ENCODE data around the gene TM9SF3.

Gene TM9SF3

DNA sequence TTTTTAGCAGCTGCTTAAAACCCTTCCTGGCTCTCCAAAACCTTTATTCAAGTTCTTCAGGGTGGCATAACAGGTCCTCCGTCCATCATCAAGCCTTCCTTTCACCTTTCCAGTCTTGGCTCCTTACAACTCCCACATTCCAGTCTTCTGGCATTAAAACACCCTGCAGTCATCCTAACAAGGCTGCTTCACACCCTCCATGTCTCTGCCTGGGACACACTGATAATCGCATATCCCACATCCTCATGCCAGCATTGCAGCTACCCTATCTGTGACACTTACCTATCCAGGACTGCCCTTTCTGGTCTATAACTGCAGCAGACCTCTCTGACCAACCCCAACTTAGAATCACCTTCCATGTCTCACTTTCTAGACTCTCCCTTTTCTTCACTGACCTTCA, 70.5 kb downstream of the TM9SF3 start:
- Mint-ChIP-seq H3K27me3 (peaks cover 41% of the 10 kb centered on the region), H3K36me3 (ENCODE audit: low read depth) (peaks cover 12% of the 10 kb centered on the region), H3K4me3 (no peak overlapping the region), H3K9me3 (no peaks in the 10 kb centered on the region), H3K4me1 (peaks cover 18% of the 10 kb centered on the region), H3K27ac (no peak overlapping the region)
- ATAC-seq (no peak), DNase-seq (no peak)

DNA sequence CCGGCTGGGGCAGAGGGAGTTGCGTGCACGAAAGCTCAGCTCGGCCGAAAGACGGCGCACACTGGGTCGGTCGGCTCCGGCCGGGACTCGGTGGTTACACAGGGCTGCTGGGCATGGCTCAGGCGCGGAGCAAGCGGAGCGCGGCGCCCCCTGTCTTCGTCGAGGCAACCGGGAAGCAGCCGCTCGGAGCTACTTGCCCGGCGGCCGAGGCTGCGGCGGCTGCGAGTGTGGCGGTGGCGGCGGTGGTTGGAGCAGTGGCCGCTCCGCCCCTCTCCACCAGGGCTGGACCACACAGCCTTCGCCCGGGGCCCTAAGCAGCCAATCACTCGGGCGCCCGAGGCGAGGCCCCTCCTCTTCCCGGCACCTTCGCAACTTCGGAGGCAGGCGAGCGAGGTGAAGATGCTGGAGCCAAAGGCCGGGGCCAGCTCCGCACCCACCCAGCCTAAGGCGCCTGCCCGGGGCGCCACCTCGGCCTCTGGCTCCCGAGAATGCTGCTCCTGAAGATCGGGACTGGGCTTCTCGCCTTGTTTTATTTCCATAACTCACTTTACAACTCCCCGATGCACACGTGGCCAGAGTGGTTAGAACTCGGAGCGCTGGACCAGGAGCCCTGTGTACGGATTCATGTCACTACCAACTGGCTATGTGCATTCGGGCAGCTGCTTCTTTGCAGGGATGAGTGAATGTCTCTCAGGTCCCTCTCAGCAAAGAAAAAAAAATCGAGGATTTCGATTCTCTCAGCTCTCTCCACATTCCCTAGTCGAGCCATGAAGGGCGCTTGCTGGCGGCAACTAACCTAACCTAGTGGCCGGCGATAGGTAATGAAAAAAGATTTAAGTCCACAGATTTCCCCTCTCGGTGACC, 72.9 kb downstream of the TM9SF3 start, which contains the start of gene TLL2:
Gene TLL2, minus strand, starts transcription at position 229 of the 864 bp plus-strand sequence. CDS start 241 bp downstream, outside the sequence.
- Mint-ChIP-seq H3K9me3 (no peaks in the 10 kb centered on the region), H3K4me1 (peaks cover 18% of the 10 kb centered on the region), H3K36me3 (ENCODE audit: low read depth) (peaks cover 3% of the 10 kb centered on the region), H3K27me3 (peaks cover 48% of the 10 kb centered on the region), H3K27ac (no peak within 1 kb of the TSS), H3K4me3 (peak within 1 kb of the TSS; percentile 67)
- DNase-seq: peak; percentile 66
- peak; percentile 84 for ATAC-seq

DNA sequence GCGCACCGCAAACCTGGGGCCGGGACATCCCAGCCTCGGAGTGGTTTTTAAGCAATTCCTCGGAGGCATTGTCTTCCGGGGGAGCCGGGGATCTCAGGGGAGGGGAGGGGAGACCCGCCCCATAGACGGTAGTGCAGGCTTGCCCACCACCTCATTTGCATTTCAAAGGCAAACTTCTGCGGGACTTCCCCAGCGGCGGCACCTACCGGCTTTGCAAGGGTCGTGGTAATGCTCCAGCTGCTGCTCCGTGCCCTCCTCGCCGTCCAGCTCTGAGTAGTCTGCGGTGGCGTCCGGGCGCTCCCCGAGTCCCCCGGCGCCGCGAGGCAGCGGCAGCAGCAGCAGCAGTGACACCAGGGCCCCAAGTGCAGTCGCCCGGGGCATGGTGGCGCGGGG, 73.5 kb downstream of the TM9SF3 start:
- Mint-ChIP-seq H3K4me1 (peaks cover 18% of the 10 kb centered on the region), H3K36me3 (ENCODE audit: low read depth) (no peaks in the 10 kb centered on the region), H3K27ac (no peak overlapping the region), H3K27me3 (peaks cover 51% of the 10 kb centered on the region), H3K9me3 (no peaks in the 10 kb centered on the region), H3K4me3 (peak overlapping the region; percentile 67)
- DNase-seq (peak; percentile 57), ATAC-seq (peak; percentile 58)

DNA sequence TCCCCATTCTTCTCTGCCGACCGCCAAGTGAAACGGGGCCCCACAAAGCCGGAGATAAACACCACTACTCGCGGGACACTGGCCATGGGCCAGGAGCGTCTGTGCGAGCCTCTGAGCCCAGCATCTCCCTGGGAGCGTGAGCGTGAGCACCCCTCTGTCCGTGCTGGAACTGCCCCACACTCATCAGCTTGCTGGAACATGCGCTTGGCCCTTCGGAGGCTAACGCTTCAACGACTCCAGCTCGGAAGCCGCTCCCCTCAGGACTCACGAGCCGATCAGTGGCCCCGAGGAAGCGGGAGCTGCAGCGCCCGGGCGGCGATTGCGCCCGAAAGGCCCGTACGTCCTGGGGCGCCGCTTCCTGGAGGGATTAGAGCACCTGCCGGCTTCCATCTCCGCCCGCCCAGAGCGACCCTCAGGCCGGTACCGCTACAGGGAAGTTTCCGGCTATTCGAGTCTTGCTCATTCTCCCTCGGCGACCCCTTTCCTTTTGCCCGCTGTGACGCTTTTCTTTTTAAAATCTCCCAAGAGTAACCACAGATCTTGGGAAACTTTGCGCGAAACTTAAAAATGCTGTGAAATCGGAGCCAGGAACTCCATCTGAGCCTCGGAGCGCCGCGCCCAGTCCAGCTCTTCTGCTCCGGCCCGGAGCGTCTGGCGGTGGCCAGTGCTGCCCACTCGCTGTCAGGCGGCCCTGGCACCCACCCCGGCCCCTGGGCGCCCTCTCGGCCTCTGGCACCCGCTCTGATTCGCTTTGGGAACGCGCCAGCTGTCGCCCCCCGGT, 74.1 kb downstream of the TM9SF3 start:
- no peak overlapping the region for H3K27ac Mint-ChIP-seq
- DNase-seq (peak; percentile 12), ATAC-seq (no peak)
- H3K36me3 Mint-ChIP-seq (ENCODE audit: low read depth): no peaks in the 10 kb centered on the region
- peaks cover 18% of the 10 kb centered on the region for H3K4me1 Mint-ChIP-seq
- H3K9me3 Mint-ChIP-seq: no peaks in the 10 kb centered on the region
- H3K27me3 Mint-ChIP-seq: peaks cover 51% of the 10 kb centered on the region
- peak overlapping the region; percentile 67 for H3K4me3 Mint-ChIP-seq

DNA sequence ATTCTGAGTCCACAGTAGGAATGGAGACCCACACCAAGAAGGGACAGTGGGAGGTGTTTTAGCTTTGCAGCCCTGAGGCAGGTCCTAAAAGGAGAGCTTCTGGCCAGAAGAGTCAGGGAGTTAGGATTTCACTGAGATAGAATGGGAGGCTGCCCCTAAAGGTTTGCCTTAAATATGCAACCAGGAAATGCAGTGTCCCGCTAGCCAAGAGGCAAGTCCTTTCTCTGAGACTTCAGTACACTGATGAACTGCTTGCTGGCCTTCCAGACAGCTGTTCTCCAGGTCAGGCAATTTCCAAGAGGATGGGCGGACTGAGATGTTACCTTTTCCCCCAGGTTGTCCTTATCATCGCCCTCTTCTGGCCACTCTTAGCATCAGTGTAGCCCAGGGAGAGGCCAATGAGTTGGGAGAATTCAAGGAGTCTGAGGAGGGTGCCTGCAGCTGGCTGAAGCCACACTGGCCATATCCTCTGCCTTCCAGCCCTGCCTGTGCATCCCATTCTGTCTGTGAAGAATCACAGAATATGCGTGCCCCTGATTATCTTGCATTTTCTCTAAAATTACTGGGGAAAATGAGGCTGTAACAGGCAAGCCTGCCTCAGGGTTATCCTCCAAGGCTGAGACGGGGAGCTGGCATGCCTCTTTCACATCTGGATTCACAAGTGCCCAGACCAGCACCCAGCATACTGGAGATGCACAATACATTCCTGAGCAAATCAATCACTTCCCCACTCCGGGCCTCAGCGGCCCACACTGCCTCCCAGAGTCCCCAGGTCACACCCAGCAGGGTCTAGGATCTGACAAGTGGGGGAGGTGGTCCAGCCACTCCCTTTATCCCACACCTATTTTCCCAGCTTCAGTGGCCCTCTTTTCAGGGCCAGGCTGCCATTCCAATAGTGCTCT, 75.5 kb downstream of the TM9SF3 start:
- no peaks in the 10 kb centered on the region for H3K36me3 Mint-ChIP-seq (ENCODE audit: low read depth)
- peak; percentile 27 for DNase-seq
- no peak overlapping the region for H3K4me3 Mint-ChIP-seq
- H3K4me1 Mint-ChIP-seq: peaks cover 18% of the 10 kb centered on the region
- H3K27me3 Mint-ChIP-seq: peaks cover 47% of the 10 kb centered on the region
- H3K9me3 Mint-ChIP-seq: no peaks in the 10 kb centered on the region
- H3K27ac Mint-ChIP-seq: no peak overlapping the region
- ATAC-seq: no peak

DNA sequence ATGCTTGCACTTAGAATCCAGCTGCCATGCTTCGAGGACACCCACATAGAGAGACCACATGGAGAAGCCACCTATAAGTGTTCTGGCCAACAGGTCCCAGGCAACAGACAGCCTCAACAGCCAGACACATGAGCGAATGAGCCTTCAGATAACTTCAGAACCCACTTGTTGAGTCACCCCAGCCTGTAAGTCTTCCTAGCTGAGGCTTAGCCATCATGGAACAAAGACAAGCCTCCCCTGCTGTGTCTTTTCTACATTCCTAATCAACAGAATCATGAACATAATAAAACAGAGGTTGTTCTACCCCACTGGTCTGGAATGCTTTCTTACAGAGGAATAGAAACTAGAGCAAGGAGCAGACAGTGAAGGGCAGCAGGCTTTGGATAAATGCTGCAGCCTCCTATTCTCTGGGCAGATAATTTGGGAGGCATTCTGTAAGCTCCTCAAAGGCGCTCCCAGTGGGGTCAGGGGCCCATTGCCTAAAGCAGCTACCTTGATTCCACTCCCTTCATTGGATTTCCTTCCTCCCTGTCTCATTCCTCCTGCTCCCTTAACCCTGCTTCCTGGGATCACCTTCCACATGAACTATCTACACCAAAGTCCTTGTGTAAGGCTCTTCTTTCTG, 77.7 kb downstream of the TM9SF3 start:
- peaks cover 8% of the 10 kb centered on the region for H3K4me1 Mint-ChIP-seq
- H3K9me3 Mint-ChIP-seq: no peaks in the 10 kb centered on the region
- ATAC-seq (no peak), DNase-seq (no peak)
- peaks cover 27% of the 10 kb centered on the region for H3K27me3 Mint-ChIP-seq
- H3K4me3 Mint-ChIP-seq: no peak overlapping the region
- H3K36me3 Mint-ChIP-seq (ENCODE audit: low read depth): no peaks in the 10 kb centered on the region
- no peak overlapping the region for H3K27ac Mint-ChIP-seq

DNA sequence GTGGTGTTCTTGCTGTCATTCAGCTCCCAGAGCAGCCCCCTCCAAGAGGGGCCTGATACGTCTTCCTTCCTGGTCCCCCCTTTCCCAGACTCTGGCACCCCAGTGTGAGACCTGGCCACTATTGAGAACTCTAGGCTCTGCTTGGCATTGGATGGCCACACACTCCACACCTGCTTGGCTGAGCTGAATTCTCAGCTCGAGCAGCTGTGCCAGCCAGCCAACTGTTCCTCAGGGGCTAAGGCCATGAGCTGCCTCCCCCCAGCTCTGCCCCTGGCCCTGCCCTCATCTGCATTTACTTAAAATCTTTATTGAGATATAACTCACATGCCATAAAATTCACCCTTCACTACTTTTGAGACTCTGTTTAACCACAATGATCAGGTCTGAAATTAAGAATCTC, 79.8 kb downstream of the TM9SF3 start:
- DNase-seq (no peak), ATAC-seq (no peak)
- H3K27me3 Mint-ChIP-seq: peaks cover 16% of the 10 kb centered on the region
- peaks cover 2% of the 10 kb centered on the region for H3K4me1 Mint-ChIP-seq
- no peak overlapping the region for H3K27ac Mint-ChIP-seq
- H3K9me3 Mint-ChIP-seq: no peaks in the 10 kb centered on the region
- no peak overlapping the region for H3K4me3 Mint-ChIP-seq
- H3K36me3 Mint-ChIP-seq (ENCODE audit: low read depth): no peaks in the 10 kb centered on the region

DNA sequence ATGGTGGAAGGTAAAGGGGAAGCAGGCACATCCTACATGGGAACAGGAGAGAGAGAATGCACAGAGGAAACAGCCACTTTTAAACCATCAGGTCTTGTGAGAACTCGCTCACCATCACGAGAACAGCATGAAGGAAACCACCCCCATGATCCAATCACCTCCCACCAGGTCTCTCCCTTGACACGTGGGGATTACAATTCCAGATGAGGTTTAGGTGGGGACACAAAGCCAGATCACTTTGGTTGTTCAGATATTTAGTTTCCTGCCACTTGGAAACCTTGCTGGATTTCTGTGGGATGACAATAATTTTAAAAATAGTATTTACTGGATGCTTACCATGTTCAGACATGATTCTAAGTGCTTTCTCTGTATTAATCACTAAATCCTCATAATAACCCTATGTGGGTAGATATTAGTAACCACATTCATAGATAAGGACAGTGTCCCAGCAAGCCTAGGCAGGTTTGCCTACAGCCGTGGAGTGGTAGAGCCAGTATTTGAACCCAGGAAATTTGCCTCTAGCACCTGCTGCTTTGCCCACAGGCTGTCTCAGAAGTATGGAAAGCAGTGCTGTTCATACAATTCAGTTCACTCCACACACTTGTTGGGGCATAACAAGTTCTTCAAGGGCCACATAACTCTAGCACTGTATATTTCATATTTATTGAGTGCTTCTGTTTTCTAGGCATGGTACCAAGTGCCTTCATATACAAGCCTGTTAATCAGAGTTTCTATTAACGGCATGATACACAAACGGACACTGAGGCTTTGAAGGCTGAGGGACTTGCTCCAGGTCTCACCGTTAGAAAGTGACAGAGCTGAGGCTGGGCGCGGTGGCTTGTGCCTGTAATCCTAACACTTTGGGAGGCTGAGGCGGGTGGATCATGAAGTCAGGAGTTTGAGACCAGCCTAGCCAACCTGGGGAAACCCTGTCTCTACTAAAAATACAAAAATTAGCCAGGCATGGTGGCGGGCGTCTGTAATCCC, 81.4 kb downstream of the TM9SF3 start:
- ATAC-seq: no peak

DNA sequence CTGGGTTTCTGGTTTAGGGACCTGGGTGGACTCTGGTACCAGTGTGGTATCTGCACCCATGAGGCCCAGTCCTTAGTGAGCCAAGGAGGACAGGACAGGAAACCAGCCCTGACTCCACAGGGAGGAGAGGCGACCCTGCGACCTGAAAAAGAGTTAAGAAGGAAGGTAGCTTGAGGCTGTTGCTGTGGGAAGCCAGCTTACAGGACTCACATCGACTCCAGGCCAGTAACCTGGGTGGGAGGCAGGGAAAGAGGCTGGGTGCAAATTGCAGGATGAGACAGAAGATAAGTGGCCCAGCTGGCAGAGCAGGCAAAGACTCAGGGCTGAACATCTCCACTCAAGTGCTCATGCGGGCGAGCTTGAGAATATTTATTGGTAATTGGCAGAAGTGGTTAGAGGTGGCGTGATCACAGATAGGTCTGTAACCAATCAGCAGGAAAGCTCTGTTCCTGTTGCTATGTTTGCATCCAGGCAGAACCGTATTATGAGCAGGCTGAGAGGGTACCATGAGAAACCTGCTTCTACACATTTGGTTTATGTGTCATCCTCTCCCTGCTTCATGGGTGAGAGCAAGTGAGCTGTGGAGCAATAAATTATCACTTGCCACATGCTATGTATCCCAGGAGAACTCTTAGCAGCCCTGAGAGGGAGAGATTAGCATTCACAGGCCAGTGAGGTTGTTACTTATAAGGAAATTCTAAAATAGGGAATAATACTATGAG, 84.1 kb downstream of the TM9SF3 start:
- H3K4me3 Mint-ChIP-seq: no peak overlapping the region
- no peak for DNase-seq

More for the DNA sequence above, 81.4 kb downstream of the TM9SF3 start:
- Mint-ChIP-seq H3K27ac (no peak overlapping the region), H3K4me3 (no peak overlapping the region), H3K36me3 (ENCODE audit: low read depth) (no peaks in the 10 kb centered on the region), H3K27me3 (peaks cover 14% of the 10 kb centered on the region), H3K4me1 (no peaks in the 10 kb centered on the region), H3K9me3 (no peaks in the 10 kb centered on the region)
- no peak for DNase-seq

DNA sequence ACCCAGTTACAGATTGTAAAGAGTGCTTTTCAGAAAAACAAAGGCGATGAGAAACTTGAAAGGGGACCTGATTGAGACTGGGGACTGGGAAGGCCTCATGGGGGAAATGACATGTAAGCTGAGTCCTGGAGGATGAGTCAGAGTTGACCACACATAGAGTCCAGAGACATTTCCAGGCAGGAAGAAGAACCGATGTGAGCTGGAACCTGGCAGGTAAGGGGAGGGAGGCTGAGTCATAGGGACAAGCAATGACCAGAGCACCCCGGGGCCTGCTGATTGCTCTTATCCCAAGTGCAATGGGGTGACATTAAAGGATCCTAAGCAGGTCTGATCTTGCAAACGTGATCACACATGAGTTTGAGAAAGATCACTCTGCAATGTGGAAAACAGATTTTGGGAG, 84.8 kb downstream of the TM9SF3 start:
- no peaks in the 10 kb centered on the region for H3K4me1 Mint-ChIP-seq
- H3K36me3 Mint-ChIP-seq (ENCODE audit: low read depth): no peaks in the 10 kb centered on the region
- no peak overlapping the region for H3K27ac Mint-ChIP-seq
- ATAC-seq: no peak
- peaks cover 9% of the 10 kb centered on the region for H3K27me3 Mint-ChIP-seq
- DNase-seq: no peak
- H3K9me3 Mint-ChIP-seq: no peaks in the 10 kb centered on the region
- H3K4me3 Mint-ChIP-seq: no peak overlapping the region

More for the DNA sequence above, 84.1 kb downstream of the TM9SF3 start:
- Mint-ChIP-seq H3K27me3 (peaks cover 9% of the 10 kb centered on the region), H3K4me1 (no peaks in the 10 kb centered on the region), H3K9me3 (no peaks in the 10 kb centered on the region), H3K27ac (no peak overlapping the region), H3K36me3 (ENCODE audit: low read depth) (no peaks in the 10 kb centered on the region)
- no peak for ATAC-seq

DNA sequence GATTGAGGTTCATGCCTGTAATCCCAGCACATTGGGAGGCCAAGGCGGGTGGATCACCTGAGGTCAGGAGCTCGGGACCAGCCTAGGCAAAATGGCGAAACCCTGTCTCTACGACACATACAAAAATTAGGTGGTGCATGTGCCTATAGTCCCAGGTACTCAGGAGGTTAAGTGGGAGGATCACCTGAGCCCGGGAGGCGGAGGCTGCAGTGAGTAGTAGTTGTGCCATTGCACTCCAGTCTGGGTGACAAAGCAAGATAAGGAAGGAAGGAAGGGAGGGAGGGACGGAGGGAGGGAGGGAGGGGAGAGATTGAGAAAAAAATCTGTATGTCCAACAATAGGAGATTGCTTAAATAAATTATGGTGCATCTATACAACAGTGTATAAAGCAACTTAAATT, 86.3 kb downstream of the TM9SF3 start:
- no peak for ATAC-seq
- Mint-ChIP-seq H3K27ac (no peak overlapping the region), H3K36me3 (ENCODE audit: low read depth) (no peaks in the 10 kb centered on the region), H3K4me1 (no peaks in the 10 kb centered on the region), H3K9me3 (no peaks in the 10 kb centered on the region), H3K27me3 (peaks cover 12% of the 10 kb centered on the region), H3K4me3 (no peak overlapping the region)
- DNase-seq: no peak

DNA sequence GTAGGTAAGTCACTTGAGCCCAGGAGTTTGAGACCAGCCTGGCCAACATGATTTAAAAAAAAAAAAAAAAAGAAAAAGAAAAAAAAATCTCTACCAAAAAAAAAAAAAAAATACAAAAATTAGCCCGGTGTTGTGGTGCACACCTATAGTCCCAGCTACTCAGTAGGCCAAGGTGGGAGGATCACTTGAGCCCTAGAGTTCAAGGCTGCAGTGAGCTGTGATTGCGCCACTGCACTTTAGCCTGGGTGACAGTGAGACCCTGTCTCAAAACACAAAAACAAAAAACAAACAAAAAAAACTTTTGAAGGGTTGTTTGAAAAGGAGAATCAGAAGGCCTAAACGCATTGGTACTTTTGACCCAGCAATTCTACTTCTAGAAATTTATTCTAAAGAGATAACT, 86.8 kb downstream of the TM9SF3 start:
- ATAC-seq (no peak), DNase-seq (no peak)
- H3K4me1 Mint-ChIP-seq: no peaks in the 10 kb centered on the region
- no peak overlapping the region for H3K4me3 Mint-ChIP-seq
- no peaks in the 10 kb centered on the region for H3K9me3 Mint-ChIP-seq
- H3K36me3 Mint-ChIP-seq (ENCODE audit: low read depth): no peaks in the 10 kb centered on the region
- H3K27me3 Mint-ChIP-seq: peaks cover 13% of the 10 kb centered on the region
- no peak overlapping the region for H3K27ac Mint-ChIP-seq

Data from activated naive CD8-positive, alpha-beta T cell treated with anti-CD3 and anti-CD28 coated beads, Interleukin-2, amount 50 U/mL, for 24 hours (primary cell).